ENCODE measurements around the gene GATAD2A. TPM values are rescaled to one million over a fixed set of nuclear protein-coding genes. Genes with fewer than 3 reads are reported as not detected.

The GATAD2A gene
- total RNA-seq, 1 experiment from 2014 or later, result 189 TPM

- Histone ChIP-seq H3K4me2 (ENCODE audit: insufficient read depth, insufficient read length, low read length) (no peak overlapping the region), H3K18ac (ENCODE audit: insufficient read length, low read depth, low read length) (no peak overlapping the region), H3K56ac (ENCODE audit: insufficient read length, low read depth, low read length) (no peak overlapping the region), H2AFZ (ENCODE audit: low read length) (no peak overlapping the region), H3K9me3 (ENCODE audit: control insufficient read depth, low read depth, low read length) (no peaks in the 10 kb centered on the region), H3K4me1 (ENCODE audit: insufficient read depth, low read length) (no peaks in the 10 kb centered on the region), H2AK5ac (ENCODE audit: insufficient read length, low read length) (no peak overlapping the region), H4K91ac (ENCODE audit: insufficient read length, low read depth, low read length) (no peak overlapping the region), H3K23me2 (ENCODE audit: insufficient read length, low read depth, low read length, poor library complexity, severe bottlenecking) (no peaks in the 10 kb centered on the region), H2BK12ac (ENCODE audit: insufficient read length, low read depth, low read length) (no peak overlapping the region), H3K27ac (ENCODE audit: insufficient read length, low read depth, low read length) (no peak overlapping the region), H3K27me3 (ENCODE audit: insufficient read depth, low read length) (no peaks in the 10 kb centered on the region), H3T11ph (ENCODE audit: low read length) (no peak overlapping the region), H4K8ac (replicated peaks; ENCODE audit: insufficient read length, low read depth, low read length) (no peak overlapping the region), H4K5ac (ENCODE audit: insufficient read length, low read depth, low read length) (no peak overlapping the region), H3K9ac (ENCODE audit: extremely low read depth, insufficient read length, low read length) (no peak overlapping the region), H2BK20ac (ENCODE audit: low read depth, low read length, poor library complexity, severe bottlenecking) (no peak overlapping the region), H3K14ac (ENCODE audit: insufficient read depth, low read length) (no peak overlapping the region), H3K79me2 (ENCODE audit: insufficient read depth, low read length) (peaks cover 62% of the 10 kb centered on the region; the same call in 1 of the 2 replicates), H3K23ac (ENCODE audit: insufficient read length, low read depth, low read length) (no peak overlapping the region), H2BK15ac (ENCODE audit: low read depth, low read length) (no peak overlapping the region), H2BK120ac (ENCODE audit: low read depth, low read length, poor library complexity, severe bottlenecking) (no peak overlapping the region), H3K4ac (ENCODE audit: low read depth, low read length) (no peak overlapping the region), H4K20me1 (ENCODE audit: control insufficient read depth, insufficient read depth, insufficient read length) (peaks cover 3% of the 10 kb centered on the region), H2BK5ac (ENCODE audit: insufficient read length, low read length) (no peak overlapping the region), H3K79me1 (ENCODE audit: insufficient read depth, low read depth, low read length, poor library complexity, severe bottlenecking) (peaks cover 14% of the 10 kb centered on the region)
- no peaks in the 10 kb centered on the region for H3K9me3 Mint-ChIP-seq
- WGBS (ENCODE audit: extremely low coverage, insufficient read length, low lambda C conversion rate), result no CpG with 5 or more reads among the region's 3 CpGs
- peaks cover 20 to 23% of the 10 kb centered on the region in 2 experiments for H3K4me1 Mint-ChIP-seq
- H3K27ac Mint-ChIP-seq, result no peak overlapping the region; a peak in 2 of 7 replicates
- H3K4me3 Mint-ChIP-seq, result no peak overlapping the region
- TF ChIP-seq, protein P1, sequence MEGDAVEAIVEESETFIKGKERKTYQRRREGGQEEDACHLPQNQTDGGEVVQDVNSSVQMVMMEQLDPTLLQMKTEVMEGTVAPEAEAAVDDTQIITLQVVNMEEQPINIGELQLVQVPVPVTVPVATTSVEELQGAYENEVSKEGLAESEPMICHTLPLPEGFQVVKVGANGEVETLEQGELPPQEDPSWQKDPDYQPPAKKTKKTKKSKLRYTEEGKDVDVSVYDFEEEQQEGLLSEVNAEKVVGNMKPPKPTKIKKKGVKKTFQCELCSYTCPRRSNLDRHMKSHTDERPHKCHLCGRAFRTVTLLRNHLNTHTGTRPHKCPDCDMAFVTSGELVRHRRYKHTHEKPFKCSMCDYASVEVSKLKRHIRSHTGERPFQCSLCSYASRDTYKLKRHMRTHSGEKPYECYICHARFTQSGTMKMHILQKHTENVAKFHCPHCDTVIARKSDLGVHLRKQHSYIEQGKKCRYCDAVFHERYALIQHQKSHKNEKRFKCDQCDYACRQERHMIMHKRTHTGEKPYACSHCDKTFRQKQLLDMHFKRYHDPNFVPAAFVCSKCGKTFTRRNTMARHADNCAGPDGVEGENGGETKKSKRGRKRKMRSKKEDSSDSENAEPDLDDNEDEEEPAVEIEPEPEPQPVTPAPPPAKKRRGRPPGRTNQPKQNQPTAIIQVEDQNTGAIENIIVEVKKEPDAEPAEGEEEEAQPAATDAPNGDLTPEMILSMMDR (conservative IDR thresholded peaks at IDR 0.05), result no peak
- H3K27me3 Mint-ChIP-seq (ENCODE audit: low read depth), result no peaks in the 10 kb centered on the region
- peaks cover 0 to 4% (median 0%) of the 10 kb centered on the region in 3 experiments; a peak in 4 of 7 replicates for H3K36me3 Mint-ChIP-seq (ENCODE audit: insufficient read depth in 1 of 3, low read depth in 3 of 3)
- no peak for DNase-seq
Measured at GRCh38 chr19:19433666-19434213, 28.3 kb downstream of the GATAD2A start.
